ENCODE results near the gene SOX10.

SOX10 gene

GRCh38 chr22:37926771-37927636 is 57.4 kb downstream of the SOX10 start:
- no peak overlapping the region for H3K4me3 ChIP-seq (ENCODE audit: extremely low read depth, insufficient read depth, low read length, poor library complexity, severe bottlenecking)
- no peaks in the 10 kb centered on the region for H3K9me3 ChIP-seq (ENCODE audit: control insufficient read depth, low read length)
- H3K36me3 ChIP-seq (ENCODE audit: control insufficient read depth, insufficient read depth, low read length) = peaks cover 91% of the 10 kb centered on the region
- H3K4me1 ChIP-seq (ENCODE audit: control insufficient read depth, insufficient read depth, low read length, poor library complexity, severe bottlenecking) = no peaks in the 10 kb centered on the region
- WGBS, 2 experiments (ENCODE audit: insufficient coverage in 2 of 2) = 91 to 97% methylated on average over 25 to 31 of the region's 32 CpGs
- H3K27ac ChIP-seq (ENCODE audit: low read depth, low read length, severe bottlenecking) = no peak overlapping the region

GRCh38 chr22:37926358-37926757 is 58.0 kb downstream of the SOX10 start:
- H3K4me1 ChIP-seq (ENCODE audit: control insufficient read depth, insufficient read depth, low read length, poor library complexity, severe bottlenecking) = no peaks in the 10 kb centered on the region
- WGBS, 2 experiments (ENCODE audit: insufficient coverage in 2 of 2) = 98 to 100% methylated on average over 7 of the region's 7 CpGs
- no peak overlapping the region for H3K27ac ChIP-seq (ENCODE audit: low read depth, low read length, severe bottlenecking)
- H3K36me3 ChIP-seq (ENCODE audit: control insufficient read depth, insufficient read depth, low read length) = peaks cover 91% of the 10 kb centered on the region
- no peaks in the 10 kb centered on the region for H3K9me3 ChIP-seq (ENCODE audit: control insufficient read depth, low read length)
- no peak overlapping the region for H3K4me3 ChIP-seq (ENCODE audit: extremely low read depth, insufficient read depth, low read length, poor library complexity, severe bottlenecking)

GRCh38 chr22:37925767-37926166 is 58.6 kb downstream of the SOX10 start:
- Histone ChIP-seq H3K9me3 (ENCODE audit: control insufficient read depth, low read length) (no peaks in the 10 kb centered on the region), H3K27ac (ENCODE audit: low read depth, low read length, severe bottlenecking) (no peak overlapping the region), H3K36me3 (ENCODE audit: control insufficient read depth, insufficient read depth, low read length) (peaks cover 91% of the 10 kb centered on the region), H3K4me3 (ENCODE audit: extremely low read depth, insufficient read depth, low read length, poor library complexity, severe bottlenecking) (no peak overlapping the region), H3K4me1 (ENCODE audit: control insufficient read depth, insufficient read depth, low read length, poor library complexity, severe bottlenecking) (no peaks in the 10 kb centered on the region)
- 93 to 100% methylated on average over 3 to 5 of the region's 15 CpGs for WGBS, 2 experiments (ENCODE audit: insufficient coverage in 2 of 2)

GRCh38 chr22:37925330-37925729 is 59.0 kb downstream of the SOX10 start:
- H3K4me3 ChIP-seq (ENCODE audit: extremely low read depth, insufficient read depth, low read length, poor library complexity, severe bottlenecking) = no peak overlapping the region
- no peaks in the 10 kb centered on the region for H3K9me3 ChIP-seq (ENCODE audit: control insufficient read depth, low read length)
- no peaks in the 10 kb centered on the region for H3K4me1 ChIP-seq (ENCODE audit: control insufficient read depth, insufficient read depth, low read length, poor library complexity, severe bottlenecking)
- H3K27ac ChIP-seq (ENCODE audit: low read depth, low read length, severe bottlenecking) = no peak overlapping the region
- peaks cover 89% of the 10 kb centered on the region for H3K36me3 ChIP-seq (ENCODE audit: control insufficient read depth, insufficient read depth, low read length)
- 92 to 100% methylated on average over 1 to 2 of the region's 3 CpGs for WGBS, 2 experiments (ENCODE audit: insufficient coverage in 2 of 2)

- Histone ChIP-seq H3K4me1 (ENCODE audit: control insufficient read depth, insufficient read depth, low read length, poor library complexity, severe bottlenecking) (no peaks in the 10 kb centered on the region), H3K27ac (ENCODE audit: low read depth, low read length, severe bottlenecking) (no peak overlapping the region), H3K9me3 (ENCODE audit: control insufficient read depth, low read length) (no peaks in the 10 kb centered on the region), H3K36me3 (ENCODE audit: control insufficient read depth, insufficient read depth, low read length) (peaks cover 90% of the 10 kb centered on the region), H3K4me3 (ENCODE audit: extremely low read depth, insufficient read depth, low read length, poor library complexity, severe bottlenecking) (no peak overlapping the region)
- WGBS, 2 experiments (ENCODE audit: insufficient coverage in 2 of 2) = 96 to 97% methylated on average over 8 to 17 of the region's 18 CpGs
Measured at GRCh38 chr22:37924386-37925065, 59.8 kb downstream of the SOX10 start.

- no peak overlapping the region for H3K4me3 ChIP-seq (ENCODE audit: extremely low read depth, insufficient read depth, low read length, poor library complexity, severe bottlenecking)
- H3K9me3 ChIP-seq (ENCODE audit: control insufficient read depth, low read length) = no peaks in the 10 kb centered on the region
- H3K36me3 ChIP-seq (ENCODE audit: control insufficient read depth, insufficient read depth, low read length) = peaks cover 90% of the 10 kb centered on the region
- H3K27ac ChIP-seq (ENCODE audit: low read depth, low read length, severe bottlenecking) = no peak overlapping the region
- H3K4me1 ChIP-seq (ENCODE audit: control insufficient read depth, insufficient read depth, low read length, poor library complexity, severe bottlenecking) = no peaks in the 10 kb centered on the region
- 90% methylated on average over 3 to 4 of the region's 4 CpGs for WGBS, 2 experiments (ENCODE audit: insufficient coverage in 2 of 2)
Measured at GRCh38 chr22:37923927-37924326, 60.4 kb downstream of the SOX10 start.

Data from mesodermal cell (in vitro differentiated cells).